Karpas-422 (cell line): ENCODE results near the gene UBE2Q1. TPM values are rescaled to one million over a fixed set of nuclear protein-coding genes. Genes with fewer than 3 reads are reported as not detected.

ENCODE experiments used
- DNase-seq: peaks from one replicate; pipeline ENCODE4 v3.0.0-alpha.2; 2015
- H2AFZ ChIP-seq: fragments of 200-600 bp; sonication (generic); 2 replicates; pipeline ENCODE4 v1.6.1; 2014; ENCODE audit warnings: antibody characterized with exemption, low read length, mixed read lengths
- H3K27ac ChIP-seq: fragments of 200-600 bp; sonication (generic); 2 replicates; pipeline ENCODE4 v1.5.1; 2014; ENCODE audit warnings: mild to moderate bottlenecking, low read length, moderate library complexity
- H3K27me3 ChIP-seq: fragments of 200-600 bp; sonication (generic); 2 replicates; pipeline ENCODE4 v1.6.1; 2014; ENCODE audit warnings: low read length, mixed read lengths
- H3K36me3 ChIP-seq: fragments of 200-600 bp; sonication (generic); 2 replicates; pipeline ENCODE4 v1.6.1; 2014; ENCODE audit warnings: low read length, mixed read lengths; ENCODE audit not compliant: insufficient read depth
- H3K4me1 ChIP-seq: fragments of 200-600 bp; sonication (generic); 2 replicates; pipeline ENCODE4 v1.6.1; 2014; ENCODE audit warnings: mild to moderate bottlenecking, low read length, mixed read lengths
- H3K4me2 ChIP-seq: fragments of 200-600 bp; sonication (generic); 2 replicates; pipeline ENCODE4 v1.6.1; 2014; ENCODE audit warnings: low read length, low read depth, mild to moderate bottlenecking; ENCODE audit not compliant: poor library complexity, severe bottlenecking
- H3K4me3 ChIP-seq: fragments of 200-600 bp; sonication (generic); 2 replicates; pipeline ENCODE4 v1.5.1; 2014; ENCODE audit warnings: mild to moderate bottlenecking, antibody characterized with exemption, low read length, mixed read lengths
- H3K79me2 ChIP-seq: fragments of 200-600 bp; sonication (generic); 2 replicates; pipeline ENCODE4 v1.6.1; 2014; ENCODE audit warnings: mild to moderate bottlenecking, low read length, mixed read lengths
- H3K9ac ChIP-seq: fragments of 200-600 bp; sonication (generic); 2 replicates; pipeline ENCODE4 v1.6.0; 2014; ENCODE audit warnings: low read length
- H3K9me2 ChIP-seq: fragments of 200-600 bp; sonication (generic), shearing (Covaris generic); replicated peaks from 2 replicates; pipeline ENCODE4 v1.6.0; 2014; ENCODE audit warnings: mild to moderate bottlenecking, low read length, moderate library complexity; ENCODE audit not compliant: insufficient read depth
- H3K9me3 ChIP-seq: fragments of 300-700, 200-600 bp; sonication (generic); 2 replicates; pipeline ENCODE4 v1.6.1; 2014; ENCODE audit warnings: low read length, mixed read lengths
- H4K20me1 ChIP-seq: fragments of 200-600 bp; sonication (generic); 2 replicates; pipeline ENCODE4 v1.6.1; 2014; ENCODE audit warnings: mild to moderate bottlenecking, antibody characterized with exemption, low read length, low read depth; ENCODE audit not compliant: insufficient read depth
- total RNA-seq: library from RNA; depleted of rRNA; stranded (reverse); fragments of >200 nt; shearing (Covaris generic); gene quantifications from 2 replicates; pipeline ENCODE4 v1.2.3, GENCODE V29; 2014; ENCODE audit warnings: low replicate concordance

UBE2Q1 gene
- total RNA-seq, 1 experiment from 2014 or later: 41.2 TPM

GRCh38 chr1:154575951-154576566 lies 17.6 kb upstream of the UBE2Q1 start:
- Histone ChIP-seq H4K20me1 (0 out of 2 replicates have a peak, but pooled peaks cover 3% of the 10 kb centered on the region), H2AFZ (no peak overlapping the region), H3K79me2 (no peaks in the 10 kb centered on the region), H3K9ac (peak overlapping the region; percentile 63), H3K27me3 (no peaks in the 10 kb centered on the region), H3K4me3 (peak overlapping the region; percentile 38; the same call in 1 of the 2 replicates), H3K4me2 (peak overlapping the region; percentile 67), H3K36me3 (peaks cover 4% of the 10 kb centered on the region; the same call in 1 of the 2 replicates), H3K4me1 (peaks cover 83% of the 10 kb centered on the region), H3K9me2 (no peaks in the 10 kb centered on the region), H3K27ac (peak overlapping the region; percentile 96), H3K9me3 (no peaks in the 10 kb centered on the region)
- no peak for DNase-seq

GRCh38 chr1:154575147-154575927 lies 16.9 kb upstream of the UBE2Q1 start:
- no peak overlapping the region for H2AFZ ChIP-seq
- peaks cover 81% of the 10 kb centered on the region for H3K4me1 ChIP-seq
- peak overlapping the region; percentile 96 for H3K27ac ChIP-seq
- peak overlapping the region; percentile 67 for H3K4me2 ChIP-seq
- H3K4me3 ChIP-seq: peak overlapping the region; percentile 38; the same call in 1 of the 2 replicates
- H3K9ac ChIP-seq: peak overlapping the region; percentile 63
- H3K27me3 ChIP-seq: no peaks in the 10 kb centered on the region
- no peaks in the 10 kb centered on the region for H3K79me2 ChIP-seq
- H3K36me3 ChIP-seq: no peaks in the 10 kb centered on the region; the same call in 1 of the 2 replicates
- H3K9me3 ChIP-seq: no peaks in the 10 kb centered on the region
- H4K20me1 ChIP-seq: no peaks in the 10 kb centered on the region
- DNase-seq: no peak
- no peaks in the 10 kb centered on the region for H3K9me2 ChIP-seq

DNA sequence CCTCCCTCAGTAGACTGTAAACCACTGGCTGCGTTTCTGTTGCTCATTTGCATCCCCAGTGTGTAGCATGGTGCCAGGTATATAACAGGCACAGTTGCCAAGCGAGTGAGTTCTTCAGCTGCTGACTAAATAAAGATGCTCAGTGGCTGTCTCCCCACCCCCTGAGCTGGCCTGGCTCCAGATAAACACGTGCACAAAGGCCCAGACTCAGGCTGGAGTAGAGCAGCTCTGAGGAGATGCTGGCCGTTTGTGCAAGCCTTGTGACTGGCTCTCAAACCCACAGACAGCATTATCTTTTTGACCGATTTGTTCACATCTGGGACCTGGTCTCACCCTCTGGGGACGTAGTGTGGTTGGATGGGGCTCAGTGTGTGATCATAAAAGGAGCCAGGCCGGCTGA lies 16.3 kb upstream of the UBE2Q1 start:
- Histone ChIP-seq H3K9ac (peak overlapping the region; percentile 63), H2AFZ (no peak overlapping the region), H3K27ac (peak overlapping the region; percentile 96), H3K4me3 (peak overlapping the region; percentile 8; the same call in 1 of the 2 replicates), H3K79me2 (no peaks in the 10 kb centered on the region), H3K36me3 (no peaks in the 10 kb centered on the region; the same call in 1 of the 2 replicates), H3K4me2 (peak overlapping the region; percentile 67), H3K4me1 (peaks cover 75% of the 10 kb centered on the region), H4K20me1 (no peaks in the 10 kb centered on the region), H3K27me3 (no peaks in the 10 kb centered on the region), H3K9me2 (no peaks in the 10 kb centered on the region), H3K9me3 (no peaks in the 10 kb centered on the region)
- DNase-seq: peak; percentile 94

GRCh38 chr1:154573168-154573510 lies 14.7 kb upstream of the UBE2Q1 start:
- H3K9ac ChIP-seq: peak overlapping the region; percentile 30; the same call in 1 of the 2 replicates
- no peaks in the 10 kb centered on the region for H3K9me3 ChIP-seq
- peak overlapping the region; percentile 26 for H3K4me2 ChIP-seq
- H2AFZ ChIP-seq: no peak overlapping the region
- no peaks in the 10 kb centered on the region for H3K9me2 ChIP-seq
- H3K27ac ChIP-seq: peak overlapping the region; percentile 20; the same call in 1 of the 2 replicates
- no peaks in the 10 kb centered on the region for H4K20me1 ChIP-seq
- H3K36me3 ChIP-seq: no peaks in the 10 kb centered on the region
- H3K4me1 ChIP-seq: peaks cover 69% of the 10 kb centered on the region
- no peak overlapping the region for H3K4me3 ChIP-seq
- no peaks in the 10 kb centered on the region for H3K79me2 ChIP-seq
- H3K27me3 ChIP-seq: no peaks in the 10 kb centered on the region
- peak; percentile 64 for DNase-seq

DNA sequence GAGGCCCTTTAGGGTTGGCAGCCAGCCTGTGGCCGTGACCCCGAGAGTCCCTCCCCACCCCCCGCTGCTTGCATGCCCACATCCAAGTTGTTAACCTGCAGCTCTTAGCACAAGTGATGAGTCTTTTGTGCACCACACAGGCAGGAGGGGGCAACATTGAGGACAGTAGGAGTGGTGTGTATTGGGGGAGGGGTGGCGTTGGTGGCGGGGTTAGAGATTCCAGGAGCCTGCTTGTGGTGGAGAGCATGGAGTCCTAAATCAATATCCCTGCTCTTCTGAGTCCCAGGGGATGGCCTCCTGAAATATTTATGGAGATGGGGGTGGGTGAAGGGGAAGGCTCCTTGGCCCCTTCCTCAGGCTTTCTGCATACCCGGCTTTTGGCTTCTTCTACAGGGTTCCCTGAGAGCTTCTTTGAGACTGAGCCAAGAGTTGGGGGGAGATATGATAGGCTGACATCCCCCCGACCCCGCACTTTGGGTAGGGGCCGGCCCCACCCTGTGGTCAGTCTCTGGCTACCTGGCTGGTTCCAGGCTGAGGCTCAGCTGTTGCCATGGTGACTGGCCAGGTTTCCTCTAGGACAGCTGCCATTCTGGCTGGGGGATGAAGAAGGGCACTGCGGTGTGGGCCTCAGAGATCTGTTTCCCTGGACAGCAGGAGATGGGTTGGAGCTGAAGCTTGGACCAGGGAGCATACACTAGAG lies 14.2 kb upstream of the UBE2Q1 start:
- Histone ChIP-seq H3K4me1 (peaks cover 67% of the 10 kb centered on the region), H3K79me2 (no peaks in the 10 kb centered on the region)
- peak; percentile 51 for DNase-seq

GRCh38 chr1:154571964-154572288 lies 13.5 kb upstream of the UBE2Q1 start:
- H3K27me3 ChIP-seq: no peaks in the 10 kb centered on the region
- no peaks in the 10 kb centered on the region for H3K79me2 ChIP-seq
- no peak overlapping the region for H3K4me2 ChIP-seq
- H2AFZ ChIP-seq: no peak overlapping the region
- H3K27ac ChIP-seq: no peak overlapping the region
- no peaks in the 10 kb centered on the region for H3K9me3 ChIP-seq
- no peak for DNase-seq
- H3K4me1 ChIP-seq: peaks cover 60% of the 10 kb centered on the region
- H4K20me1 ChIP-seq: no peaks in the 10 kb centered on the region
- no peak overlapping the region for H3K4me3 ChIP-seq
- no peaks in the 10 kb centered on the region for H3K36me3 ChIP-seq
- no peaks in the 10 kb centered on the region for H3K9me2 ChIP-seq
- H3K9ac ChIP-seq: no peak overlapping the region

More for the DNA sequence above, 14.2 kb upstream of the UBE2Q1 start:
- no peaks in the 10 kb centered on the region for H3K9me3 ChIP-seq
- H3K9ac ChIP-seq: peak overlapping the region; percentile 9; the same call in 1 of the 2 replicates
- no peak overlapping the region for H2AFZ ChIP-seq
- peak overlapping the region; percentile 20 for H3K4me2 ChIP-seq
- no peaks in the 10 kb centered on the region for H3K36me3 ChIP-seq
- no peak overlapping the region for H3K4me3 ChIP-seq
- H3K9me2 ChIP-seq: no peaks in the 10 kb centered on the region
- H3K27ac ChIP-seq: peak overlapping the region; percentile 20; the same call in 1 of the 2 replicates
- H4K20me1 ChIP-seq: no peaks in the 10 kb centered on the region
- no peaks in the 10 kb centered on the region for H3K27me3 ChIP-seq

DNA sequence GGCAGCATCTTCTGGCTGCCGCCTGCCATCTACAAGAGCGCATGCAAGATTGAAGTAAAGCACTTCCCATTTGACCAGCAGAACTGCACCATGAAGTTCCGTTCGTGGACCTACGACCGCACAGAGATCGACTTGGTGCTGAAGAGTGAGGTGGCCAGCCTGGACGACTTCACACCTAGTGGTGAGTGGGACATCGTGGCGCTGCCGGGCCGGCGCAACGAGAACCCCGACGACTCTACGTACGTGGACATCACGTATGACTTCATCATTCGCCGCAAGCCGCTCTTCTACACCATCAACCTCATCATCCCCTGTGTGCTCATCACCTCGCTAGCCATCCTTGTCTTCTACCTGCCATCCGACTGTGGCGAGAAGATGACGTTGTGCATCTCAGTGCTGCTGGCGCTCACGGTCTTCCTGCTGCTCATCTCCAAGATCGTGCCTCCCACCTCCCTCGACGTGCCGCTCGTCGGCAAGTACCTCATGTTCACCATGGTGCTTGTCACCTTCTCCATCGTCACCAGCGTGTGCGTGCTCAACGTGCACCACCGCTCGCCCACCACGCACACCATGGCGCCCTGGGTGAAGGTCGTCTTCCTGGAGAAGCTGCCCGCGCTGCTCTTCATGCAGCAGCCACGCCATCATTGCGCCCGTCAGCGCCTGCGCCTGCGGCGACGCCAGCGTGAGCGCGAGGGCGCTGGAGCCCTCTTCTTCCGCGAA lies 12.9 kb upstream of the UBE2Q1 start:
- Histone ChIP-seq H3K4me1 (peaks cover 55% of the 10 kb centered on the region), H3K27ac (no peak overlapping the region), H3K27me3 (no peaks in the 10 kb centered on the region), H3K9me3 (no peaks in the 10 kb centered on the region), H2AFZ (no peak overlapping the region), H3K9ac (no peak overlapping the region), H3K79me2 (no peaks in the 10 kb centered on the region), H3K4me2 (no peak overlapping the region), H4K20me1 (no peaks in the 10 kb centered on the region), H3K4me3 (no peak overlapping the region), H3K9me2 (no peaks in the 10 kb centered on the region), H3K36me3 (no peaks in the 10 kb centered on the region)
- no peak for DNase-seq
